Measurements from ENCODE around the gene HYAL2.
"Not testable (repeated sequence)": the region's sequence is repeated elsewhere in the genome, so short reads cannot be mapped to it uniquely, and the experiment has no call there.

DNA sequence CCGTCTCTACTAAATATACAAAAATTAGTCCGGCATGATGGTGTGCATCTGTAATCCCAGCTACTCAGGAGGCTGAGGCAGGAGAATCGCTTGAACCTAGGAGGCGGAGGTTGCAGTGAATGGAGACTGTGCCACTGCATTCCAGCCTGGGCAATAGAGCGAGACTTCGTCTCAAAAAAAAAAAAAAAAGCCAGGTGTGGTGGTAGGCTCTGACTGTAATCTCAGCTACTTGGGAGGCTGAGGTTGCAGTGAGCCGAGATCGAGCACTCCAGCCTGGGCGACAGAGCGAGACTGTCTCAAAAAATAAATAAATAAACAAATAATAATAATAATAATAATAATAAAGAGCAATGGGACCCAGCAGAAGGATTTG is 50.0 kb downstream of the HYAL2 start:
- TF ChIP-seq CHD4 (IDR thresholded peaks at IDR 0.05); SUZ12 (IDR thresholded peaks at IDR 0.05; ENCODE audit: unreplicated experiment); CHD2 (IDR thresholded peaks at IDR 0.05; ENCODE audit: borderline replicate concordance, low read depth, low read length); NR2C1 (IDR thresholded peaks at IDR 0.05); ZNF24 (IDR thresholded peaks at IDR 0.05); IRF4 (IDR thresholded peaks at IDR 0.05; ENCODE audit: low read depth, low read length): not testable (repeated sequence)
- TF ChIP-seq, protein P1, sequence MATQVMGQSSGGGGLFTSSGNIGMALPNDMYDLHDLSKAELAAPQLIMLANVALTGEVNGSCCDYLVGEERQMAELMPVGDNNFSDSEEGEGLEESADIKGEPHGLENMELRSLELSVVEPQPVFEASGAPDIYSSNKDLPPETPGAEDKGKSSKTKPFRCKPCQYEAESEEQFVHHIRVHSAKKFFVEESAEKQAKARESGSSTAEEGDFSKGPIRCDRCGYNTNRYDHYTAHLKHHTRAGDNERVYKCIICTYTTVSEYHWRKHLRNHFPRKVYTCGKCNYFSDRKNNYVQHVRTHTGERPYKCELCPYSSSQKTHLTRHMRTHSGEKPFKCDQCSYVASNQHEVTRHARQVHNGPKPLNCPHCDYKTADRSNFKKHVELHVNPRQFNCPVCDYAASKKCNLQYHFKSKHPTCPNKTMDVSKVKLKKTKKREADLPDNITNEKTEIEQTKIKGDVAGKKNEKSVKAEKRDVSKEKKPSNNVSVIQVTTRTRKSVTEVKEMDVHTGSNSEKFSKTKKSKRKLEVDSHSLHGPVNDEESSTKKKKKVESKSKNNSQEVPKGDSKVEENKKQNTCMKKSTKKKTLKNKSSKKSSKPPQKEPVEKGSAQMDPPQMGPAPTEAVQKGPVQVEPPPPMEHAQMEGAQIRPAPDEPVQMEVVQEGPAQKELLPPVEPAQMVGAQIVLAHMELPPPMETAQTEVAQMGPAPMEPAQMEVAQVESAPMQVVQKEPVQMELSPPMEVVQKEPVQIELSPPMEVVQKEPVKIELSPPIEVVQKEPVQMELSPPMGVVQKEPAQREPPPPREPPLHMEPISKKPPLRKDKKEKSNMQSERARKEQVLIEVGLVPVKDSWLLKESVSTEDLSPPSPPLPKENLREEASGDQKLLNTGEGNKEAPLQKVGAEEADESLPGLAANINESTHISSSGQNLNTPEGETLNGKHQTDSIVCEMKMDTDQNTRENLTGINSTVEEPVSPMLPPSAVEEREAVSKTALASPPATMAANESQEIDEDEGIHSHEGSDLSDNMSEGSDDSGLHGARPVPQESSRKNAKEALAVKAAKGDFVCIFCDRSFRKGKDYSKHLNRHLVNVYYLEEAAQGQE (IDR thresholded peaks at IDR 0.05; ENCODE audit: low read depth, low read length) = not testable (repeated sequence)
- TF ChIP-seq, protein P2, sequence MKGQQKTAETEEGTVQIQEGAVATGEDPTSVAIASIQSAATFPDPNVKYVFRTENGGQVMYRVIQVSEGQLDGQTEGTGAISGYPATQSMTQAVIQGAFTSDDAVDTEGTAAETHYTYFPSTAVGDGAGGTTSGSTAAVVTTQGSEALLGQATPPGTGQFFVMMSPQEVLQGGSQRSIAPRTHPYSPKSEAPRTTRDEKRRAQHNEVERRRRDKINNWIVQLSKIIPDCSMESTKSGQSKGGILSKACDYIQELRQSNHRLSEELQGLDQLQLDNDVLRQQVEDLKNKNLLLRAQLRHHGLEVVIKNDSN (IDR thresholded peaks at IDR 0.05; ENCODE audit: borderline replicate concordance, extremely low read length, insufficient read depth, low read depth, low read length) = not testable (repeated sequence)
- TF ChIP-seq, protein P3, sequence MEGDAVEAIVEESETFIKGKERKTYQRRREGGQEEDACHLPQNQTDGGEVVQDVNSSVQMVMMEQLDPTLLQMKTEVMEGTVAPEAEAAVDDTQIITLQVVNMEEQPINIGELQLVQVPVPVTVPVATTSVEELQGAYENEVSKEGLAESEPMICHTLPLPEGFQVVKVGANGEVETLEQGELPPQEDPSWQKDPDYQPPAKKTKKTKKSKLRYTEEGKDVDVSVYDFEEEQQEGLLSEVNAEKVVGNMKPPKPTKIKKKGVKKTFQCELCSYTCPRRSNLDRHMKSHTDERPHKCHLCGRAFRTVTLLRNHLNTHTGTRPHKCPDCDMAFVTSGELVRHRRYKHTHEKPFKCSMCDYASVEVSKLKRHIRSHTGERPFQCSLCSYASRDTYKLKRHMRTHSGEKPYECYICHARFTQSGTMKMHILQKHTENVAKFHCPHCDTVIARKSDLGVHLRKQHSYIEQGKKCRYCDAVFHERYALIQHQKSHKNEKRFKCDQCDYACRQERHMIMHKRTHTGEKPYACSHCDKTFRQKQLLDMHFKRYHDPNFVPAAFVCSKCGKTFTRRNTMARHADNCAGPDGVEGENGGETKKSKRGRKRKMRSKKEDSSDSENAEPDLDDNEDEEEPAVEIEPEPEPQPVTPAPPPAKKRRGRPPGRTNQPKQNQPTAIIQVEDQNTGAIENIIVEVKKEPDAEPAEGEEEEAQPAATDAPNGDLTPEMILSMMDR (IDR thresholded peaks at IDR 0.05 in 2 of 3, conservative IDR thresholded peaks at IDR 0.05 in 1 of 3; ENCODE audit: control insufficient read depth in 2 of 3, extremely low read depth in 1 of 3, insufficient read depth in 1 of 3, low read depth in 3 of 3, low read length in 3 of 3) = not testable (repeated sequence)
